GM12892 (cell line): ENCODE measurements around the gene CMTM6.

Source experiments
- POLR2A ChIP-seq: IDR thresholded peaks from 2 replicates; pipeline ENCODE4 v1.6.1; 2011; ENCODE audit warnings: low read depth, low read length, control low read depth
- POLR2AphosphoS5 ChIP-seq: IDR thresholded peaks from 2 replicates; pipeline ENCODE4 v1.6.1; 2011; ENCODE audit warnings: low read depth, low read length, control low read depth

- TF ChIP-seq POLR2AphosphoS5 (no peak), POLR2A (no peak)
Measured at GRCh38 chr3:32483772-32484171, 18.9 kb downstream of the CMTM6 start.
